Endothelial cell of umbilical vein (primary cell): ENCODE data around the gene TRAPPC2B. TPM values are rescaled to one million over a fixed set of nuclear protein-coding genes. Genes with fewer than 3 reads are reported as not detected.

Source experiments
- Bru-seq: library from RNA; stranded (reverse); fragments of 400-500 nt; gene quantifications from one replicate; lab custom pipeline; 2021; lab: Mats Ljungman, UMichigan
- BruChase-seq, 2 experiments: library from RNA; stranded (reverse); fragments of 400-500 nt; gene quantifications; one replicate each; lab custom pipeline; 2021; lab: Mats Ljungman, UMichigan
- BruUV-seq: library from RNA; stranded (reverse); fragments of 400-500 nt; replicated peaks from 2 replicates; lab custom pipeline; 2021; lab: Mats Ljungman, UMichigan
- CTCF ChIA-PET: fragments of 300-600, 350-600 bp; sonication (Branson Sonifier 250); formaldehyde crosslinking; loops from one replicate; lab custom pipeline; 2021; ENCODE audit warnings: antibody characterized with exemption, inconsistent platforms; lab: Charles Lee
- POLR2A ChIA-PET: fragments of 300-600, 350-600 bp; sonication (Branson Sonifier 250); formaldehyde crosslinking; loops from one replicate; lab custom pipeline; 2021; ENCODE audit warnings: antibody characterized with exemption, inconsistent platforms; lab: Charles Lee
- DNase-seq: peaks from one replicate; pipeline ENCODE4 v3.0.0-alpha.2; 2011; ENCODE audit warnings: low read depth, low spot score
- FAIRE-seq: peaks from 2 replicates; lab custom pipeline; 2011; peaks lifted over from hg19 to GRCh38; lab: Jason Lieb, UNC
- H2AFZ ChIP-seq: 2 replicates; pipeline ENCODE4 v1.6.0; 2012; ENCODE audit warnings: low read depth, low read length, control low read depth, inconsistent platforms
- H3K27ac ChIP-seq: 2 replicates; pipeline ENCODE4 v1.5.1; 2011; ENCODE audit warnings: low read depth, mild to moderate bottlenecking, control low read depth, low read length, moderate library complexity; ENCODE audit not compliant: insufficient read depth
- H3K27me3 ChIP-seq, 2 experiments: 2 replicates each; pipeline versions ENCODE4 v1.6.0 to v1.6.1; 2011; ENCODE audit warnings: low read length in 2 of 2, mixed read lengths in 1 of 2; ENCODE audit not compliant: control insufficient read depth in 2 of 2, insufficient read depth in 2 of 2
- H3K36me3 ChIP-seq, 2 experiments: 2 replicates in 1 of 2; 3 replicates in 1 of 2; pipeline ENCODE4 v1.5.1; 2011; ENCODE audit warnings: low read length in 2 of 2, mild to moderate bottlenecking in 1 of 2, moderate library complexity in 1 of 2; ENCODE audit not compliant: control insufficient read depth in 2 of 2, insufficient read depth in 2 of 2; ENCODE audit errors: extremely low read depth in 1 of 2
- H3K4me1 ChIP-seq: 3 replicates; pipeline ENCODE4 v1.5.1; 2011; ENCODE audit warnings: mild to moderate bottlenecking, low read length; ENCODE audit not compliant: control insufficient read depth, insufficient read depth; ENCODE audit errors: extremely low read depth
- H3K4me2 ChIP-seq: 2 replicates; pipeline ENCODE4 v1.6.1; 2011; ENCODE audit warnings: low read length, control low read depth, mixed read lengths; ENCODE audit not compliant: insufficient read depth
- H3K4me3 ChIP-seq, 3 experiments: fragments of 200-600 bp in 1 of 3; sonication (generic), shearing (Covaris generic) in 1 of 3; replicated peaks in 1 of 3; 2 replicates each; pipeline ENCODE4 v1.5.1; 2011 to 2016; ENCODE audit warnings: control low read depth in 3 of 3, low read length in 3 of 3, mild to moderate bottlenecking in 2 of 3, inconsistent platforms in 1 of 3, low read depth in 1 of 3, moderate library complexity in 1 of 3; ENCODE audit not compliant: insufficient read depth in 1 of 3
- H3K79me2 ChIP-seq: 2 replicates; pipeline ENCODE4 v1.6.0; 2012; ENCODE audit warnings: low read length, inconsistent platforms; ENCODE audit not compliant: control insufficient read depth, insufficient read depth
- H3K9ac ChIP-seq: replicated peaks from 2 replicates; pipeline ENCODE3; 2011; ENCODE audit warnings: low read length, control low read depth; ENCODE audit not compliant: insufficient read depth; ENCODE audit errors: extremely low read depth
- H3K9me1 ChIP-seq: replicated peaks from 3 replicates; pipeline ENCODE4 v1.6.0; 2011; ENCODE audit warnings: mild to moderate bottlenecking, low read length; ENCODE audit not compliant: control insufficient read depth, insufficient read depth; ENCODE audit errors: extremely low read depth
- H3K9me3 ChIP-seq: replicated peaks from 2 replicates; pipeline ENCODE4 v1.5.1; 2012; ENCODE audit warnings: low read length, inconsistent platforms; ENCODE audit not compliant: control insufficient read depth, insufficient read depth
- H4K20me1 ChIP-seq: replicated peaks from 2 replicates; pipeline ENCODE3; 2011; ENCODE audit warnings: mild to moderate bottlenecking, low read length; ENCODE audit not compliant: control insufficient read depth, insufficient read depth; ENCODE audit errors: extremely low read depth
- EZH2 ChIP-seq: IDR thresholded peaks from 2 replicates; pipeline ENCODE4 v1.6.1; 2012; ENCODE audit warnings: borderline replicate concordance, low read depth, mild to moderate bottlenecking, moderate library complexity, low read length, inconsistent platforms; ENCODE audit not compliant: severe bottlenecking
- GATA2 ChIP-seq: IDR thresholded peaks from 2 replicates; pipeline ENCODE4 v1.7.0; 2011; ENCODE audit warnings: low read depth, mild to moderate bottlenecking, moderate library complexity, mixed read lengths, low read length; ENCODE audit not compliant: insufficient read length, insufficient read depth
- JUN ChIP-seq: IDR thresholded peaks from 2 replicates; pipeline ENCODE4 v1.6.1; 2011; ENCODE audit warnings: borderline replicate concordance, low read depth; ENCODE audit not compliant: insufficient read length, insufficient read depth
- MAX ChIP-seq: IDR thresholded peaks from 2 replicates; pipeline ENCODE4 v1.6.1; 2011; ENCODE audit not compliant: insufficient read depth, insufficient read length
- POLR2A ChIP-seq: IDR thresholded peaks from 2 replicates; pipeline ENCODE4 v1.6.1; 2012; ENCODE audit warnings: low read depth, mild to moderate bottlenecking, control low read depth, low read length
- POLR2AphosphoS5 ChIP-seq: IDR thresholded peaks from 2 replicates; pipeline ENCODE4 v1.6.1; 2012; ENCODE audit warnings: low read depth, mild to moderate bottlenecking, control low read depth, low read length, moderate library complexity; ENCODE audit not compliant: insufficient read depth
- dilution Hi-C: fragments of 300-500 bp; cut with MboI; formaldehyde crosslinking; loops from one replicate; pipeline ENCODE4 v1.15.0; 2019; ENCODE audit warnings: low sequenced_read_pairs; ENCODE audit not compliant: extremely low pct_ligation_motif_present
- intact Hi-C: fragments of 100-400 bp; cut with micrococcal nuclease; formaldehyde crosslinking; loops from one replicate; pipeline ENCODE4 v1.10.0; 2022
- long read RNA-seq: library from polyadenylated mRNA; stranded (forward); transcript quantifications from one replicate; pipeline ENCODE4 v2.0.0, GENCODE V29; 2021
- polyA minus RNA-seq, 3 experiments: library from RNA; depleted of rRNA, polyadenylated mRNA; stranded (reverse); fragments of >200 nt; gene quantifications; 1 replicate in 1 of 3; 2 replicates in 2 of 3; pipeline ENCODE4 v1.2.3, GENCODE V29; 2011
- polyA plus RNA-seq, 4 experiments: library from polyadenylated mRNA; depleted of rRNA in 3 of 4; stranded (reverse) in 3 of 4; unstranded in 1 of 4; fragments of >200 nt; gene quantifications; 2 replicates each; pipeline versions ENCODE4 v1.2.1 to v1.2.3, GENCODE V29; 2011 to 2012; ENCODE audit warnings: missing spikeins in 1 of 4
- total RNA-seq: library from RNA; stranded (reverse); gene quantifications from 2 replicates; pipeline ENCODE4 v1.2.3, GENCODE V29; 2021

The TRAPPC2B gene
- 6.3 and 7.5 TPM in 2 replicates for total RNA-seq
- polyA plus RNA-seq, result 21.1 and 24.3 TPM in 2 replicates
- polyA plus RNA-seq (2011; cell fraction: cytosol; rRNA removed), result 16.5 and 16.6 TPM in 2 replicates
- 5.2 and 7.9 TPM in 2 replicates for polyA plus RNA-seq (2011; cell fraction: nucleus; rRNA removed)
- 11.7 and 13.5 TPM in 2 replicates for polyA plus RNA-seq (2012)
- polyA minus RNA-seq, result 5.8 and 6.7 TPM in 2 replicates
- polyA minus RNA-seq (2011; cell fraction: cytosol; rRNA and poly(A)+ RNA removed), result 4.4 TPM
- 2.9 and 3.8 TPM in 2 replicates for polyA minus RNA-seq (2011; cell fraction: nucleus; rRNA and poly(A)+ RNA removed)
- percentile 57 among the genes with signal in this experiment for Bru-seq, nascent RNA
- percentile 64 among the genes with signal in this experiment for BruChase-seq, experiment 1, labeled RNA remaining after a 6-hour chase
- percentile 62 among the genes with signal in this experiment for BruChase-seq, experiment 2, labeled RNA remaining after a 2-hour chase
- long read RNA-seq, transcript TRAPPC2B-201 (2 exons, 732 nt), result major isoform, 49 of 49 reads
- long read RNA-seq, partial matches to known transcripts, result 0 of 49 reads
- long read RNA-seq, other reads (novel, unspliced or antisense), result 0 of 49 reads

GRCh38 chr19:57362997-57363687 is at the start of gene TRAPPC2B, which contains the start of gene ZNF547:
TSS of gene TRAPPC2B (plus strand) at chr19:57363551. CDS start at chr19:57364834, 1,283 bp downstream.
TSS of gene ZNF547 (plus strand) at chr19:57363551. CDS start at chr19:57368556, 5,005 bp downstream.
- ChIA-PET CTCF (interaction anchor here (0.5 kb wide), 1 partner anchor 26 kb away, joined by 3 read pairs; the partner anchor contains the start of gene ZNF548), POLR2A (interaction anchor here (1.4 kb wide), 1 partner anchor 12 kb away, joined by 3 read pairs; no protein-coding TSS in a partner anchor)
- dilution Hi-C loops (no loop called here), intact Hi-C loops (loop anchor here (1.0 kb wide), 5 partner anchors 12 to 83 kb away; partner anchors contain the start of genes ZNF17, ZNF304, ZNF460 and ZNF543)
- no peaks in the 10 kb centered on the region for H3K27me3 ChIP-seq
- H3K27ac ChIP-seq, result peak within 1 kb of the TSS; percentile 27
- no peaks in the 10 kb centered on the region for H3K36me3 ChIP-seq
- H2AFZ ChIP-seq, result peak within 1 kb of the TSS; percentile 62
- H3K9me3 ChIP-seq, result no peaks in the 10 kb centered on the region
- H3K4me2 ChIP-seq, result peak within 1 kb of the TSS; percentile 75
- H3K9me1 ChIP-seq, result no peaks in the 10 kb centered on the region
- peak within 1 kb of the TSS; percentile 47 to 92 (median 74) for H3K4me3 ChIP-seq
- peaks cover 8% of the 10 kb centered on the region for H3K4me1 ChIP-seq
- H3K9ac ChIP-seq, result peak within 1 kb of the TSS; percentile 37
- DNase-seq (peak; percentile 100), FAIRE-seq (peak; percentile 98)
- peaks cover 3% of the 10 kb centered on the region for H3K79me2 ChIP-seq
- no TSS peak for BruUV-seq
- no peaks in the 10 kb centered on the region for H4K20me1 ChIP-seq
- TF ChIP-seq POLR2AphosphoS5 (peak; percentile 74), EZH2 (no peak), POLR2A (peak; percentile 70), MAX (peak; percentile 80), JUN (peak; percentile 95), GATA2 (no peak)
